HepG2 (cell line): ENCODE results near the gene MAB21L4. TPM values are rescaled to one million over a fixed set of nuclear protein-coding genes. Genes with fewer than 3 reads are reported as not detected.

Experiments used
- ATAC-seq: fragments of 200-7000 bp; cut with Tn5 transposase; 3 replicates; pipeline ENCODE4 v1.9.1; 2020; ENCODE audit warnings: mild to moderate bottlenecking, moderate library complexity
- BruUV-seq: library from RNA; stranded (reverse); fragments of 400-500 nt; replicated peaks from 2 replicates; lab custom pipeline; 2021; lab: Mats Ljungman, UMichigan
- CTCF ChIA-PET: fragments of 300-600 bp; formaldehyde crosslinking; extraction: SDS; loops from one replicate; lab custom pipeline; 2021; ENCODE audit warnings: low total read pairs, inconsistent platforms, low intra/inter-chr PET ratio; lab: Yijun Ruan, JAX
- POLR2A ChIA-PET: fragments of 350-600 bp; sonication (Branson Sonifier 250); formaldehyde crosslinking; loops from one replicate; lab custom pipeline; 2020; ENCODE audit warnings: antibody characterized with exemption, inconsistent platforms; lab: Yijun Ruan, JAX
- DNase-seq: peaks from one replicate; pipeline ENCODE4 v3.0.0-alpha.2; 2015; ENCODE audit warnings: low spot score
- FAIRE-seq: peaks from 3 replicates; lab custom pipeline; 2011; peaks lifted over from hg19 to GRCh38; lab: Jason Lieb, UNC
- H2AFZ ChIP-seq: one replicate; pipeline ENCODE4 v1.6.1; 2011; ENCODE audit warnings: low read length, inconsistent platforms
- H3K27ac ChIP-seq: fragments of 300-600 bp; 3 replicates; pipeline ENCODE4 v1.8.0; 2011; ENCODE audit warnings: mixed run types, mild to moderate bottlenecking, mixed read lengths, low read length, inconsistent platforms; ENCODE audit not compliant: insufficient read depth; ENCODE audit errors: extremely low read length
- H3K27me3 ChIP-seq, 2 experiments: fragments of 200-600 bp in 1 of 2; 2 replicates in 1 of 2; 3 replicates in 1 of 2; pipeline versions ENCODE4 v1.6.0 to v1.8.0; 2011; ENCODE audit warnings: low read length in 2 of 2, mild to moderate bottlenecking in 2 of 2, moderate library complexity in 2 of 2, inconsistent platforms in 1 of 2; ENCODE audit not compliant: insufficient read depth in 2 of 2, control insufficient read depth in 1 of 2
- H3K36me3 ChIP-seq, 2 experiments: fragments of 200-600 bp in 1 of 2; replicated peaks in 1 of 2; 2 replicates in 1 of 2; 3 replicates in 1 of 2; pipeline versions ENCODE4 v1.5.1 to v1.8.0; 2011; ENCODE audit warnings: low read length in 2 of 2, inconsistent platforms in 1 of 2; ENCODE audit not compliant: insufficient read depth in 2 of 2, control insufficient read depth in 1 of 2
- H3K4me1 ChIP-seq: 2 replicates; pipeline ENCODE4 v1.5.1; 2012; ENCODE audit warnings: low read length, inconsistent platforms; ENCODE audit not compliant: insufficient read depth
- H3K4me2 ChIP-seq: 2 replicates; pipeline ENCODE4 v1.6.0; 2011; ENCODE audit warnings: low read depth, low read length, inconsistent platforms
- H3K4me3 ChIP-seq, 3 experiments: fragments of 200-600 bp in 1 of 3; sonication (generic), shearing (Covaris generic) in 1 of 3; replicated peaks in 1 of 3; 2 replicates each; pipeline ENCODE4 v1.5.1; 2011 to 2016; ENCODE audit warnings: low read length in 3 of 3, inconsistent platforms in 2 of 3, low read depth in 2 of 3, mild to moderate bottlenecking in 2 of 3, control low read depth in 1 of 3, mixed read lengths in 1 of 3; ENCODE audit not compliant: insufficient read depth in 1 of 3
- H3K79me2 ChIP-seq: one replicate; pipeline ENCODE4 v1.6.1; 2011; ENCODE audit warnings: low read length, inconsistent platforms; ENCODE audit not compliant: insufficient read depth
- H3K9ac ChIP-seq: 2 replicates; pipeline ENCODE4 v1.6.0; 2011; ENCODE audit warnings: mild to moderate bottlenecking, low read depth, low read length, inconsistent platforms; ENCODE audit not compliant: insufficient read depth
- H3K9me3 ChIP-seq: 2 replicates; pipeline ENCODE4 v1.5.1; 2012; ENCODE audit warnings: mild to moderate bottlenecking, low read length
- H4K20me1 ChIP-seq: 2 replicates; pipeline ENCODE4 v1.6.0; 2011; ENCODE audit warnings: inconsistent platforms, mild to moderate bottlenecking, low read length, moderate library complexity; ENCODE audit not compliant: insufficient read depth
- ARNTL ChIP-seq: sonication (generic); formaldehyde crosslinking; IDR thresholded peaks from 2 replicates; pipeline ENCODE4 v1.4.0; 2020; ENCODE audit warnings: mild to moderate bottlenecking, missing genetic modification reagents
- GATAD1 ChIP-seq: IDR thresholded peaks from 2 replicates; pipeline ENCODE4 v1.6.1; 2016; ENCODE audit warnings: missing genetic modification reagents, missing compliant biosample characterization
- HOXD1 ChIP-seq: sonication (generic); formaldehyde crosslinking; IDR thresholded peaks from 2 replicates; pipeline ENCODE4 v1.5.0; 2020; ENCODE audit warnings: missing genetic modification reagents
- KDM6A ChIP-seq: IDR thresholded peaks from 2 replicates; pipeline ENCODE4 v1.6.1; 2016; ENCODE audit warnings: low read depth
- LCORL ChIP-seq, 2 experiments: fragments of 450-650 bp in 1 of 2; sonication (generic) in 1 of 2; formaldehyde crosslinking in 1 of 2; IDR thresholded peaks; 2 replicates each; pipeline versions ENCODE4 v1.5.0 to v1.6.1; 2017 to 2020; ENCODE audit warnings: antibody characterized with exemption in 1 of 2, missing genetic modification reagents in 1 of 2
- MED13 ChIP-seq: sonication (generic); formaldehyde crosslinking; IDR thresholded peaks from 2 replicates; pipeline ENCODE4 v1.5.0; 2020; ENCODE audit warnings: missing genetic modification reagents
- YEATS2 ChIP-seq: sonication (generic); formaldehyde crosslinking; IDR thresholded peaks from 2 replicates; pipeline ENCODE4 v1.4.0; 2020; ENCODE audit warnings: missing genetic modification reagents, borderline replicate concordance
- ZBTB10 ChIP-seq: sonication (generic); formaldehyde crosslinking; IDR thresholded peaks from 2 replicates; pipeline ENCODE4 v1.4.0; 2020; ENCODE audit warnings: missing genetic modification reagents, borderline replicate concordance
- ZNF614 ChIP-seq: IDR thresholded peaks from 2 replicates; pipeline ENCODE4 v1.6.1; 2018; ENCODE audit warnings: missing biosample characterization, missing genetic modification reagents, inconsistent platforms, borderline replicate concordance
- ZNF773 ChIP-seq: sonication (generic); formaldehyde crosslinking; IDR thresholded peaks from 2 replicates; pipeline ENCODE4 v1.4.0; 2020; ENCODE audit warnings: missing genetic modification reagents, borderline replicate concordance
- WGBS: methylation state at CpG from one replicate; pipeline ENCODE4 v1.1.6; 2017; ENCODE audit warnings: low lambda C conversion rate; 5-methylcytosine and 5-hydroxymethylcytosine counted together
- in situ Hi-C: cut with HindIII; loops from 2 replicates; pipeline ENCODE4 v1.10.0; 2017; ENCODE audit warnings: low pct_unique_long_range_greater_than_20kb; ENCODE audit not compliant: extremely low pct_ligation_motif_present
- intact Hi-C: fragments of 100-400 bp; cut with micrococcal nuclease; formaldehyde crosslinking; loops from one replicate; pipeline ENCODE4 v1.10.0; 2022; ENCODE audit not compliant: unreplicated experiment
- polyA plus RNA-seq, 8 experiments: library from polyadenylated mRNA; depleted of rRNA in 3 of 8; stranded (reverse) in 7 of 8; unstranded in 1 of 8; fragments of >200 nt; fragmentation: Illumina TruSeq in 4 of 8; extraction: Trizol in 4 of 8; gene quantifications; 2 replicates each; pipeline versions ENCODE4 v1.2.1 to v1.2.3, GENCODE V29; 2011 to 2016; ENCODE audit warnings: low read depth in 4 of 8, missing spikeins in 1 of 8, mixed read lengths in 1 of 8; ENCODE audit not compliant: insufficient read depth in 1 of 8
- total RNA-seq, 5 experiments: library from RNA; depleted of rRNA; stranded (reverse); fragments of >200 nt; fragmentation: Illumina TruSeq; extraction: Trizol; gene quantifications; 2 replicates each; pipeline ENCODE4 v1.2.3, GENCODE V29; 2016; ENCODE audit warnings: low read depth in 1 of 5
- TF ChIP-seq, protein P1 (sequence below): IDR thresholded peaks from 2 replicates; pipeline ENCODE4 v1.6.1; 2016; ENCODE audit warnings: low read depth, control low read depth
- TF ChIP-seq, protein P2 (sequence below): sonication (generic); formaldehyde crosslinking; IDR thresholded peaks from 2 replicates; pipeline ENCODE4 v1.5.1; 2020; ENCODE audit warnings: mild to moderate bottlenecking, missing genetic modification reagents, borderline replicate concordance
- TF ChIP-seq, protein P3 (sequence below): sonication (generic); formaldehyde crosslinking; conservative IDR thresholded peaks from 2 replicates; pipeline ENCODE4 v1.4.0; 2020; ENCODE audit warnings: mild to moderate bottlenecking, missing genetic modification reagents, moderate library complexity

MAB21L4 gene
- total and polyA plus RNA-seq, 2 of the 13 experiments (the other 11 are each of a cell fraction or from before 2014, with no cell fraction given): 3.0 to 14.0 TPM

- peaks cover 98% of the 10 kb centered on the region for H3K4me1 ChIP-seq
- CTCF ChIA-PET: no interaction called here
- intact Hi-C loops: no loop called here
- no peak for TF ChIP-seq ARNTL (CRISPR knock-in tag)
- no peak for TF ChIP-seq KDM6A (CRISPR knock-in tag)
- TF ChIP-seq ZBTB10 (CRISPR knock-in tag): no peak
- TF ChIP-seq GATAD1 (CRISPR knock-in tag): no peak
- TF ChIP-seq, protein P1, sequence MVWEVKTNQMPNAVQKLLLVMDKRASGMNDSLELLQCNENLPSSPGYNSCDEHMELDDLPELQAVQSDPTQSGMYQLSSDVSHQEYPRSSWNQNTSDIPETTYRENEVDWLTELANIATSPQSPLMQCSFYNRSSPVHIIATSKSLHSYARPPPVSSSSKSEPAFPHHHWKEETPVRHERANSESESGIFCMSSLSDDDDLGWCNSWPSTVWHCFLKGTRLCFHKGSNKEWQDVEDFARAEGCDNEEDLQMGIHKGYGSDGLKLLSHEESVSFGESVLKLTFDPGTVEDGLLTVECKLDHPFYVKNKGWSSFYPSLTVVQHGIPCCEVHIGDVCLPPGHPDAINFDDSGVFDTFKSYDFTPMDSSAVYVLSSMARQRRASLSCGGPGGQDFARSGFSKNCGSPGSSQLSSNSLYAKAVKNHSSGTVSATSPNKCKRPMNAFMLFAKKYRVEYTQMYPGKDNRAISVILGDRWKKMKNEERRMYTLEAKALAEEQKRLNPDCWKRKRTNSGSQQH (CRISPR knock-in tag): no peak
- TF ChIP-seq HOXD1 (CRISPR knock-in tag): no peak
- TF ChIP-seq, protein P2, sequence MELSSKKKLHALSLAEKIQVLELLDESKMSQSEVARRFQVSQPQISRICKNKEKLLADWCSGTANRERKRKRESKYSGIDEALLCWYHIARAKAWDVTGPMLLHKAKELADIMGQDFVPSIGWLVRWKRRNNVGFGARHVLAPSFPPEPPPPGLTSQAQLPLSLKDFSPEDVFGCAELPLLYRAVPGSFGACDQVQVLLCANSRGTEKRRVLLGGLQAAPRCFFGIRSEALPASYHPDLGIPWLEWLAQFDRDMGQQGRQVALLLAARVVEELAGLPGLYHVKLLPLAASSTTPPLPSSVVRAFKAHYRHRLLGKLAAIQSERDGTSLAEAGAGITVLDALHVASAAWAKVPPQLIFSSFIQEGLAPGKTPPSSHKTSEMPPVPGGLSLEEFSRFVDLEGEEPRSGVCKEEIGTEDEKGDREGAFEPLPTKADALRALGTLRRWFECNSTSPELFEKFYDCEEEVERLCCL (CRISPR knock-in tag): 0 out of 2 replicates have a peak, but pooled peaks have one; percentile 59
- TF ChIP-seq, protein P3, sequence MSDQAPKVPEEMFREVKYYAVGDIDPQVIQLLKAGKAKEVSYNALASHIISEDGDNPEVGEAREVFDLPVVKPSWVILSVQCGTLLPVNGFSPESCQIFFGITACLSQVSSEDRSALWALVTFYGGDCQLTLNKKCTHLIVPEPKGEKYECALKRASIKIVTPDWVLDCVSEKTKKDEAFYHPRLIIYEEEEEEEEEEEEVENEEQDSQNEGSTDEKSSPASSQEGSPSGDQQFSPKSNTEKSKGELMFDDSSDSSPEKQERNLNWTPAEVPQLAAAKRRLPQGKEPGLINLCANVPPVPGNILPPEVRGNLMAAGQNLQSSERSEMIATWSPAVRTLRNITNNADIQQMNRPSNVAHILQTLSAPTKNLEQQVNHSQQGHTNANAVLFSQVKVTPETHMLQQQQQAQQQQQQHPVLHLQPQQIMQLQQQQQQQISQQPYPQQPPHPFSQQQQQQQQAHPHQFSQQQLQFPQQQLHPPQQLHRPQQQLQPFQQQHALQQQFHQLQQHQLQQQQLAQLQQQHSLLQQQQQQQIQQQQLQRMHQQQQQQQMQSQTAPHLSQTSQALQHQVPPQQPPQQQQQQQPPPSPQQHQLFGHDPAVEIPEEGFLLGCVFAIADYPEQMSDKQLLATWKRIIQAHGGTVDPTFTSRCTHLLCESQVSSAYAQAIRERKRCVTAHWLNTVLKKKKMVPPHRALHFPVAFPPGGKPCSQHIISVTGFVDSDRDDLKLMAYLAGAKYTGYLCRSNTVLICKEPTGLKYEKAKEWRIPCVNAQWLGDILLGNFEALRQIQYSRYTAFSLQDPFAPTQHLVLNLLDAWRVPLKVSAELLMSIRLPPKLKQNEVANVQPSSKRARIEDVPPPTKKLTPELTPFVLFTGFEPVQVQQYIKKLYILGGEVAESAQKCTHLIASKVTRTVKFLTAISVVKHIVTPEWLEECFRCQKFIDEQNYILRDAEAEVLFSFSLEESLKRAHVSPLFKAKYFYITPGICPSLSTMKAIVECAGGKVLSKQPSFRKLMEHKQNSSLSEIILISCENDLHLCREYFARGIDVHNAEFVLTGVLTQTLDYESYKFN (CRISPR knock-in tag): no peak
- no peak for TF ChIP-seq ZNF773 (CRISPR knock-in tag)
- TF ChIP-seq YEATS2 (CRISPR knock-in tag): no peak
- TF ChIP-seq LCORL (IDR thresholded peaks at IDR 0.05): no peak
- peak; percentile 56; the same call in 1 of the 2 replicates for TF ChIP-seq LCORL (CRISPR knock-in tag; IDR thresholded peaks at IDR 0.05)
- no peak for TF ChIP-seq ZNF614 (CRISPR knock-in tag)
- no peak for TF ChIP-seq MED13 (CRISPR knock-in tag)
Observed at GRCh38 chr2:240869956-240870875, 25.7 kb downstream of the MAB21L4 start.

More at GRCh38 chr2:240869956-240870875, 25.7 kb downstream of the MAB21L4 start:
- Histone ChIP-seq H3K27ac (no peak overlapping the region), H3K9ac (no peak overlapping the region; the same call in 1 of the 2 replicates), H3K36me3 (no peaks in the 10 kb centered on the region), H3K79me2 (no peaks in the 10 kb centered on the region), H2AFZ (no peak overlapping the region), H3K4me3 (peak overlapping the region in 1 of 3 experiments; percentile 52; a peak in 1 of 6 replicates), H3K9me3 (no peaks in the 10 kb centered on the region), H3K4me2 (peak overlapping the region; percentile 72), H4K20me1 (no peaks in the 10 kb centered on the region), H3K27me3 (no peaks in the 10 kb centered on the region)
- in situ Hi-C loops: loop anchor here (25.0 kb wide), 1 partner anchor 767 kb away; the partner anchor contains the start of genes ATG4B and THAP4
- 86% methylated on average over 13 of the region's 15 CpGs for WGBS
- FAIRE-seq (no peak), DNase-seq (no peak), ATAC-seq (no peak)
- POLR2A ChIA-PET: interaction anchor here (1.7 to 3.4 kb wide), 2 partner anchors 10 to 12 kb away, joined by 5 to 49 read pairs; no protein-coding TSS in a partner anchor
- no TSS peak for BruUV-seq
